Karpas-422 (cell line): ENCODE data around the gene KRTAP9-8. TPM values are rescaled to one million over a fixed set of nuclear protein-coding genes. Genes with fewer than 3 reads are reported as not detected.
"Not testable (repeated sequence)": the region's sequence is repeated elsewhere in the genome, so short reads cannot be mapped to it uniquely, and the experiment has no call there.

Experiments
- DNase-seq: peaks from one replicate; pipeline ENCODE4 v3.0.0-alpha.2; 2015
- H2AFZ ChIP-seq: fragments of 200-600 bp; sonication (generic); 2 replicates; pipeline ENCODE4 v1.6.1; 2014; ENCODE audit warnings: antibody characterized with exemption, low read length, mixed read lengths
- H3K27ac ChIP-seq: fragments of 200-600 bp; sonication (generic); 2 replicates; pipeline ENCODE4 v1.5.1; 2014; ENCODE audit warnings: mild to moderate bottlenecking, low read length, moderate library complexity
- H3K27me3 ChIP-seq: fragments of 200-600 bp; sonication (generic); 2 replicates; pipeline ENCODE4 v1.6.1; 2014; ENCODE audit warnings: low read length, mixed read lengths
- H3K36me3 ChIP-seq: fragments of 200-600 bp; sonication (generic); 2 replicates; pipeline ENCODE4 v1.6.1; 2014; ENCODE audit warnings: low read length, mixed read lengths; ENCODE audit not compliant: insufficient read depth
- H3K4me1 ChIP-seq: fragments of 200-600 bp; sonication (generic); 2 replicates; pipeline ENCODE4 v1.6.1; 2014; ENCODE audit warnings: mild to moderate bottlenecking, low read length, mixed read lengths
- H3K4me2 ChIP-seq: fragments of 200-600 bp; sonication (generic); 2 replicates; pipeline ENCODE4 v1.6.1; 2014; ENCODE audit warnings: low read length, low read depth, mild to moderate bottlenecking; ENCODE audit not compliant: poor library complexity, severe bottlenecking
- H3K4me3 ChIP-seq: fragments of 200-600 bp; sonication (generic); 2 replicates; pipeline ENCODE4 v1.5.1; 2014; ENCODE audit warnings: mild to moderate bottlenecking, antibody characterized with exemption, low read length, mixed read lengths
- H3K79me2 ChIP-seq: fragments of 200-600 bp; sonication (generic); 2 replicates; pipeline ENCODE4 v1.6.1; 2014; ENCODE audit warnings: mild to moderate bottlenecking, low read length, mixed read lengths
- H3K9ac ChIP-seq: fragments of 200-600 bp; sonication (generic); 2 replicates; pipeline ENCODE4 v1.6.0; 2014; ENCODE audit warnings: low read length
- H3K9me2 ChIP-seq: fragments of 200-600 bp; sonication (generic), shearing (Covaris generic); replicated peaks from 2 replicates; pipeline ENCODE4 v1.6.0; 2014; ENCODE audit warnings: mild to moderate bottlenecking, low read length, moderate library complexity; ENCODE audit not compliant: insufficient read depth
- H3K9me3 ChIP-seq: fragments of 300-700, 200-600 bp; sonication (generic); 2 replicates; pipeline ENCODE4 v1.6.1; 2014; ENCODE audit warnings: low read length, mixed read lengths
- H4K20me1 ChIP-seq: fragments of 200-600 bp; sonication (generic); 2 replicates; pipeline ENCODE4 v1.6.1; 2014; ENCODE audit warnings: mild to moderate bottlenecking, antibody characterized with exemption, low read length, low read depth; ENCODE audit not compliant: insufficient read depth
- total RNA-seq: library from RNA; depleted of rRNA; stranded (reverse); fragments of >200 nt; shearing (Covaris generic); gene quantifications from 2 replicates; pipeline ENCODE4 v1.2.3, GENCODE V29; 2014; ENCODE audit warnings: low replicate concordance

KRTAP9-8 gene
- total RNA-seq, 1 experiment from 2014 or later, result not detected

- Histone ChIP-seq H3K9me3 (no peaks in the 10 kb centered on the region), H3K9me2 (no peaks in the 10 kb centered on the region), H3K27me3 (0 out of 2 replicates have a peak, but pooled peaks cover 2% of the 10 kb centered on the region), H2AFZ (no peak within 1 kb of the TSS), H4K20me1 (no peaks in the 10 kb centered on the region), H3K4me3 (no peak within 1 kb of the TSS), H3K4me2 (no peak within 1 kb of the TSS), H3K9ac (no peak within 1 kb of the TSS), H3K79me2 (no peaks in the 10 kb centered on the region), H3K27ac (no peak within 1 kb of the TSS), H3K36me3 (no peaks in the 10 kb centered on the region), H3K4me1 (no peaks in the 10 kb centered on the region)
- DNase-seq, result no peak
These were observed 27.3 kb downstream of the KRTAP9-8 start, which contains the start of gene KRTAP9-6 for GRCh38 chr17:41265078-41265477. KRTAP9-6 (plus strand) TSS chr17:41265378; CDS start chr17:41265378, 0 bp downstream.

- Histone ChIP-seq H2AFZ (no peak overlapping the region), H3K36me3 (no peaks in the 10 kb centered on the region), H3K4me3 (no peak overlapping the region), H3K79me2 (no peaks in the 10 kb centered on the region), H3K9ac (no peak overlapping the region), H3K9me2 (no peaks in the 10 kb centered on the region), H3K27ac (no peak overlapping the region), H3K9me3 (no peaks in the 10 kb centered on the region), H3K27me3 (0 out of 2 replicates have a peak, but pooled peaks cover 2% of the 10 kb centered on the region), H4K20me1 (no peaks in the 10 kb centered on the region), H3K4me2 (no peak overlapping the region), H3K4me1 (no peaks in the 10 kb centered on the region)
- no peak for DNase-seq
These were observed 29.9 kb downstream of the KRTAP9-8 start for GRCh38 chr17:41267711-41268110.

- not testable (repeated sequence) for H4K20me1 ChIP-seq, H3K79me2 ChIP-seq, H3K9me3 ChIP-seq, H3K36me3 ChIP-seq, H3K27me3 ChIP-seq, H2AFZ ChIP-seq, H3K9me2 ChIP-seq, H3K4me2 ChIP-seq, H3K27ac ChIP-seq, H3K4me1 ChIP-seq, H3K9ac ChIP-seq, DNase-seq, H3K4me3 ChIP-seq
These were observed 33.5 kb downstream of the KRTAP9-8 start for GRCh38 chr17:41271323-41271722.

GRCh38 chr17:41271858-41272257, 34.1 kb downstream of the KRTAP9-8 start:
- DNase-seq, result no peak
- no peaks in the 10 kb centered on the region for H3K36me3 ChIP-seq
- H3K4me3 ChIP-seq, result no peak overlapping the region

GRCh38 chr17:41275648-41276190, 37.9 kb downstream of the KRTAP9-8 start, which contains the start of gene KRTAP9-7:
KRTAP9-7 (plus strand) TSS chr17:41275698; CDS start chr17:41275698, 0 bp downstream.
- H3K79me2 ChIP-seq, H3K9me3 ChIP-seq, H3K9me2 ChIP-seq, H3K36me3 ChIP-seq, H3K4me3 ChIP-seq, H3K4me2 ChIP-seq, H4K20me1 ChIP-seq, H3K27me3 ChIP-seq, H2AFZ ChIP-seq, H3K27ac ChIP-seq, DNase-seq, H3K4me1 ChIP-seq, H3K9ac ChIP-seq: not testable (repeated sequence)

More at GRCh38 chr17:41271858-41272257, 34.1 kb downstream of the KRTAP9-8 start:
- Histone ChIP-seq H2AFZ (no peak overlapping the region), H3K4me2 (no peak overlapping the region), H3K4me1 (no peaks in the 10 kb centered on the region), H3K9me3 (no peaks in the 10 kb centered on the region), H3K27ac (no peak overlapping the region), H3K27me3 (no peaks in the 10 kb centered on the region), H3K9ac (no peak overlapping the region), H3K79me2 (no peaks in the 10 kb centered on the region), H4K20me1 (no peaks in the 10 kb centered on the region), H3K9me2 (no peaks in the 10 kb centered on the region)

- no peaks in the 10 kb centered on the region for H3K36me3 ChIP-seq
- no peaks in the 10 kb centered on the region for H3K79me2 ChIP-seq
- no peaks in the 10 kb centered on the region for H3K9me3 ChIP-seq
- no peaks in the 10 kb centered on the region for H3K4me1 ChIP-seq
- no peak overlapping the region for H3K4me3 ChIP-seq
- no peak overlapping the region for H3K9ac ChIP-seq
- no peaks in the 10 kb centered on the region for H3K27me3 ChIP-seq
- H3K27ac ChIP-seq, result no peak overlapping the region
- no peaks in the 10 kb centered on the region for H4K20me1 ChIP-seq
- H2AFZ ChIP-seq, result no peak overlapping the region
- H3K4me2 ChIP-seq, result no peak overlapping the region
- H3K9me2 ChIP-seq, result no peaks in the 10 kb centered on the region
- no peak for DNase-seq
These were observed 40.6 kb downstream of the KRTAP9-8 start for GRCh38 chr17:41278176-41278955.

GRCh38 chr17:41284043-41284442, 46.2 kb downstream of the KRTAP9-8 start:
- no peak for DNase-seq
- no peaks in the 10 kb centered on the region for H4K20me1 ChIP-seq
- H3K79me2 ChIP-seq, result no peaks in the 10 kb centered on the region
- H3K9ac ChIP-seq, result no peak overlapping the region
- H3K27me3 ChIP-seq, result no peaks in the 10 kb centered on the region
- H3K4me3 ChIP-seq, result no peak overlapping the region
- no peak overlapping the region for H3K4me2 ChIP-seq
- H3K9me3 ChIP-seq, result no peaks in the 10 kb centered on the region
- H3K27ac ChIP-seq, result no peak overlapping the region
- no peaks in the 10 kb centered on the region for H3K36me3 ChIP-seq
- no peaks in the 10 kb centered on the region for H3K4me1 ChIP-seq
- no peaks in the 10 kb centered on the region for H3K9me2 ChIP-seq
- H2AFZ ChIP-seq, result no peak overlapping the region

GRCh38 chr17:41284546-41284945, 46.7 kb downstream of the KRTAP9-8 start:
- Histone ChIP-seq H3K4me1 (no peaks in the 10 kb centered on the region), H3K4me2 (no peak overlapping the region), H3K9me3 (no peaks in the 10 kb centered on the region), H3K27me3 (no peaks in the 10 kb centered on the region), H3K4me3 (no peak overlapping the region), H3K36me3 (no peaks in the 10 kb centered on the region), H3K79me2 (no peaks in the 10 kb centered on the region), H2AFZ (no peak overlapping the region), H4K20me1 (no peaks in the 10 kb centered on the region), H3K9me2 (no peaks in the 10 kb centered on the region), H3K27ac (no peak overlapping the region), H3K9ac (no peak overlapping the region)
- DNase-seq, result no peak
